Heart left ventricle (tissue), 16 donors: Measurements from ENCODE around the gene TMEM106A. TPM values are rescaled to one million over a fixed set of nuclear protein-coding genes. Genes with fewer than 3 reads are reported as not detected.
"Not testable (repeated sequence)": the region's sequence is repeated elsewhere in the genome, so short reads cannot be mapped to it uniquely, and the experiment has no call there.

ENCODE experiments used
- ATAC-seq, 4 donors: fragments of 200-7000 bp; cut with Tn5 transposase; one replicate each; pipeline ENCODE4 v1.9.1; 2020 to 2022; ENCODE audit warnings: moderate library complexity in 4 of 4, mild to moderate bottlenecking in 3 of 4, moderate number of reproducible peaks in 1 of 4
- DNase-seq, 5 donors: peaks; one replicate each; pipeline ENCODE4 v3.0.0-alpha.2; 2020
- H3K27ac ChIP-seq, 12 donors: fragments of 200-600 bp; sonication (generic) in 4 of 12; one replicate each; pipeline versions ENCODE4 v1.5.0 to v1.8.0; 2016 to 2022; ENCODE audit warnings: mild to moderate bottlenecking in 2 of 12
- H3K27me3 ChIP-seq, 9 donors: fragments of 200-600 bp; sonication (generic) in 2 of 9; one replicate each; pipeline versions ENCODE4 v1.5.1 to v1.8.0; 2016 to 2022; ENCODE audit warnings: mild to moderate bottlenecking in 3 of 9
- H3K36me3 ChIP-seq, 9 donors: fragments of 200-600 bp; sonication (generic) in 2 of 9; one replicate each; pipeline versions ENCODE4 v1.5.0 to v1.8.0; 2018 to 2022; ENCODE audit warnings: mild to moderate bottlenecking in 2 of 9
- H3K4me1 ChIP-seq, 12 donors: fragments of 200-600 bp; sonication (generic) in 4 of 12; one replicate each; pipeline versions ENCODE4 v1.5.0 to v1.8.0; 2016 to 2022; ENCODE audit warnings: mild to moderate bottlenecking in 3 of 12
- H3K4me3 ChIP-seq, 12 donors: fragments of 200-600 bp; sonication (generic) in 4 of 12; one replicate each; pipeline versions ENCODE4 v1.5.0 to v1.8.0; 2017 to 2022; ENCODE audit warnings: mild to moderate bottlenecking in 9 of 12, moderate library complexity in 4 of 12
- H3K9me3 ChIP-seq, 12 donors: fragments of 200-600 bp; sonication (generic) in 4 of 12; one replicate each; pipeline versions ENCODE4 v1.5.0 to v1.8.0; 2016 to 2022; ENCODE audit warnings: mild to moderate bottlenecking in 1 of 12
- CTCF ChIP-seq, 12 donors: fragments of 200-600 bp; sonication (generic) in 4 of 12; IDR thresholded peaks; one replicate each; pipeline versions ENCODE4 v1.5.0 to v1.8.0; 2018 to 2022; ENCODE audit warnings: antibody characterized with exemption in 12 of 12, mild to moderate bottlenecking in 5 of 12
- POLR2A ChIP-seq, 2 donors: fragments of 450-650 bp; IDR thresholded peaks; one replicate each; pipeline ENCODE4 v1.6.1; 2017; ENCODE audit warnings: antibody characterized with exemption in 2 of 2, mild to moderate bottlenecking in 2 of 2, moderate library complexity in 2 of 2
- WGBS, 4 donors: extraction: QIAGEN DNeasy Blood & Tissue Kit in 2 of 4; methylation state at CpG; one replicate each; pipeline versions ENCODE4 v1.1.5 to v1.1.7; 2013 to 2018; 5-methylcytosine and 5-hydroxymethylcytosine counted together
- intact Hi-C, 10 donors: fragments of 100-400 bp; cut with DNase I; formaldehyde crosslinking; loops; one replicate each; pipeline versions ENCODE4 v1.11.1 to v1.14.2; 2022
- polyA plus RNA-seq, 2 donors: library from polyadenylated mRNA; stranded (reverse); fragments of 200-250 nt; gene quantifications; one replicate each; pipeline ENCODE4 v1.2.3, GENCODE V29; 2013
- total RNA-seq, 9 donors: library from RNA; depleted of rRNA in 2 of 9; stranded (reverse); fragments of >200 nt in 2 of 9; fragmentation: NEBNext Ultra II Directional in 3 of 9; extraction: Animal tissue kit (Norgen Biotek cat#: 25700) in 3 of 9; gene quantifications; one replicate each; pipeline versions ENCODE4 v1.1.0 to v1.2.4, GENCODE V29; 2016 to 2023
- donor health status: ischemic (EF 13 %, LVEDD 7.1; RV severe dilation, severe dysfunction).
- donor health status: healthy with polysubstance abuse.
- donor health status: DM: no; HTN: yes; CAD: no.
- donor health status: DM: no; HTN: no; CAD: no.
- donor health status: ischemic (EF 25% LVEDD 6.9; RV normal size, moderate dysfunction).
- donor health status: ischemic (EF 25% LVEDD 5.7; RV mildly dilated, moderate dysfunction).
- donor health status: healthy.
- donor health status: DM: yes; HTN: yes; CAD: no.
- donor health status: ischemic (EF 35%, LVEDD 5.7; RV mildly dilated, moderate dysfunction).
- donor health status: nonischemic (EF 11% LVEDD 7.7; RV severe dilation, severe dysfunction).
- donor health status: DM: yes; HTN: yes; CAD: no.
- donor health status: PGD.
- donor health status: ischemic (EF 29% LVEDD 5.4; RV normal size, mild dysfunction).
- donor health status: nonischemic (EF 23%, LVEDD 6.1; RV moderate dilation, normal function).

Gene TMEM106A
- total and polyA plus RNA-seq, 11 donors = 1.3 to 26.0 (median 2.0) TPM

GRCh38 chr17:43199633-43200032 is 12.0 kb upstream of the TMEM106A start:
- 91 to 94% (median 92%) methylated on average over 2 of the region's 2 CpGs for WGBS, 4 donors
- Histone ChIP-seq H3K27me3 (no peaks in the 10 kb centered on the region), H3K4me3 (no peak overlapping the region), H3K9me3 (no peaks in the 10 kb centered on the region), H3K4me1 (no peaks in the 10 kb centered on the region), H3K27ac (no peak overlapping the region), H3K36me3 (peaks cover 3 to 100% (median 100%) of the 10 kb centered on the region in 9 donors)
- ATAC-seq = no peak
- no peak for TF ChIP-seq CTCF (IDR thresholded peaks at IDR 0.05)
- no peak for TF ChIP-seq POLR2A (IDR thresholded peaks at IDR 0.05)
- intact Hi-C loops = no loop called here
- DNase-seq = no peak

- intact Hi-C loops = no loop called here
- Histone ChIP-seq H3K4me3 (no peak overlapping the region), H3K27me3 (no peaks in the 10 kb centered on the region), H3K36me3 (peaks cover 0 to 100% (median 100%) of the 10 kb centered on the region in 9 donors), H3K4me1 (no peaks in the 10 kb centered on the region), H3K27ac (no peak overlapping the region), H3K9me3 (no peaks in the 10 kb centered on the region)
- TF ChIP-seq CTCF (IDR thresholded peaks at IDR 0.05) = no peak
- no peak for TF ChIP-seq POLR2A (IDR thresholded peaks at IDR 0.05)
- WGBS, 4 donors = 67 to 81% (median 73%) methylated on average over 4 of the region's 4 CpGs
- DNase-seq (no peak), ATAC-seq (no peak)
Measured at GRCh38 chr17:43200127-43200526, 11.5 kb upstream of the TMEM106A start.

- 95 to 100% (median 96%) methylated on average over 3 of the region's 3 CpGs for WGBS, 4 donors
- intact Hi-C loops = not testable (repeated sequence)
Measured at GRCh38 chr17:43203013-43203412, 8.7 kb upstream of the TMEM106A start.

GRCh38 chr17:43210576-43210975 is 1.1 kb upstream of the TMEM106A start:
- H3K36me3 ChIP-seq = peaks cover 0 to 72% (median 54%) of the 10 kb centered on the region in 9 donors
- TF ChIP-seq CTCF (IDR thresholded peaks at IDR 0.05) = no peak
- TF ChIP-seq POLR2A (IDR thresholded peaks at IDR 0.05) = no peak
- peaks cover 0 to 35% (median 12%) of the 10 kb centered on the region in 12 donors for H3K4me1 ChIP-seq
- H3K27ac ChIP-seq = peak overlapping the region in 4 of 12 donors; percentile 83 to 95 (median 86)
- 72 to 79% (median 77%) methylated on average over 3 of the region's 3 CpGs for WGBS, 4 donors
- DNase-seq (no peak), ATAC-seq (no peak)
- no peaks in the 10 kb centered on the region for H3K9me3 ChIP-seq
- H3K4me3 ChIP-seq = peak overlapping the region in 1 of 12 donors; percentile 76
- intact Hi-C loops = loop anchor here in 4 of 10 donors (5.0 to 10.0 kb wide), 3 partner anchors 38 to 186 kb away; partner anchors contain the start of genes RND2 (in 2 of the 4), VAT1 (in 2 of the 4) and NBR1 (in 1 of the 4)
- no peaks in the 10 kb centered on the region for H3K27me3 ChIP-seq

More at GRCh38 chr17:43203013-43203412, 8.7 kb upstream of the TMEM106A start:
- H3K4me1 ChIP-seq, DNase-seq, H3K27ac ChIP-seq, H3K27me3 ChIP-seq, ATAC-seq, H3K4me3 ChIP-seq, H3K9me3 ChIP-seq: not testable (repeated sequence)
- peaks cover 0 to 100% (median 100%) of the 10 kb centered on the region in 9 donors for H3K36me3 ChIP-seq

GRCh38 chr17:43211123-43211479 is 574 bp upstream of the TMEM106A start:
- H3K9me3 ChIP-seq = no peaks in the 10 kb centered on the region
- peaks cover 0 to 72% (median 54%) of the 10 kb centered on the region in 9 donors for H3K36me3 ChIP-seq
- TF ChIP-seq POLR2A (IDR thresholded peaks at IDR 0.05) = no peak
- no peak for TF ChIP-seq CTCF (IDR thresholded peaks at IDR 0.05)
- DNase-seq (no peak), ATAC-seq (no peak)
- H3K27ac ChIP-seq = peak overlapping the region; percentile 26 to 95 (median 82)
- peak overlapping the region in 11 of 12 donors; percentile 47 to 85 (median 69) for H3K4me3 ChIP-seq
- H3K4me1 ChIP-seq = peaks cover 0 to 35% (median 12%) of the 10 kb centered on the region in 12 donors
- intact Hi-C loops = loop anchor here in 4 of 10 donors (5.0 to 10.0 kb wide), 3 partner anchors 39 to 186 kb away; partner anchors contain the start of genes RND2 (in 2 of the 4), VAT1 (in 2 of the 4) and NBR1 (in 1 of the 4)
- 37 to 46% (median 41%) methylated on average over 2 of the region's 2 CpGs for WGBS, 4 donors
- H3K27me3 ChIP-seq = no peaks in the 10 kb centered on the region
